GM19463 (cell line): Measurements from ENCODE around the gene DLGAP4.
A peak's percentile ranks its signal among the peaks of the same experiment; 100 is the strongest.

Experiments used
- ATAC-seq: cut with Tn5 transposase; IDR thresholded peaks from one replicate; pipeline ENCODE4 v1.9.1; 2021; ENCODE audit warnings: mild to moderate bottlenecking, moderate library complexity; ENCODE audit not compliant: unreplicated experiment

Gene DLGAP4

DNA sequence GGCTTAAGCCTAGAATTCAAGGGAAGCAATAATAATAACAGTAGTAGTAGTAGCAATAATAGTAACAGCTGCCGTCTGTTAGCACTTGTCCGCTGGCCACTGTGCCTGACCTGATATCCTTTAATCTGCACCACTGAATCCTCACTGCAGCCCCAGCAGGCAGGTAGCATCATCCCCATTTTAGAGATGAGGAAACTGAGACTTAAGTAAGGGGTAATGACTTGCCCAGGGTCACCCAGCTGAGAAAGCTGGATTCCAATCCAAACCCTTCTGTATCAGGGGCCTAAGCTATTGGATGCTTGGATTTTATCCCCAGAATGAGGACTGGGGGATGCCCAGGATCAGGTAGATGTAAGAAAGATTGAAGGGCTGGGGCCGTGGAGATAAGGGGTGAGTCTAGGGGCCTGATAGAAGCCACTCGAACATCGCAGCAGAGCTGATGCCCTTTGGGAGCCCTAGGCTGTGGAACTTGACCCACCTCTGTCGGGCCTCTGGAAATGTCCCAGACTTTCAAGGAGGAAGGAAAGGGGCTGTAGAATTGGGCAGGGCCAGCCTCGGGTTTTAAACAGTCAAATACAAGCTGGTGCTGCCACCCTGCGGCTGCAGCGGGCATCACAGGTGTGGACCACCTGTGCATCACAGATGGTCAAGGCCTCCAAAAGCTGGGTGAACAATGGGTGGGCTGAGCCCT lies 133.0 kb downstream of the DLGAP4 start:
- ATAC-seq = no peak

DNA sequence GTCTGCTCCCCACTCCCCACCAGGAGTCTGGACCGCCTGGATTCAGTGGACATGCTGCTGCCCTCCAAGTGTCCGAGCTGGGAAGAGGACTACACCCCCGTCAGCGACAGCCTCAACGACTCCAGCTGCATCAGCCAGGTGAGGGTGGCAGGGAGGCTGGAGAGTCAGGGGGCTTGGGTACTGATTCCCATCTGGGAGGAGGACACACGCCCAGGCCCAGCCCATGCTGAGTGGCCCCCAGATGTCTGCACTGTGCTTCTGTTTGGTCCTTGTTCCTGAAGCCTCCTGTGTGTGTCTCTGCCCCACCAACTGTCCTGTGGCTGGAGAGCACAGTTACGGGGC lies 133.6 kb downstream of the DLGAP4 start:
- ATAC-seq = no peak

DNA sequence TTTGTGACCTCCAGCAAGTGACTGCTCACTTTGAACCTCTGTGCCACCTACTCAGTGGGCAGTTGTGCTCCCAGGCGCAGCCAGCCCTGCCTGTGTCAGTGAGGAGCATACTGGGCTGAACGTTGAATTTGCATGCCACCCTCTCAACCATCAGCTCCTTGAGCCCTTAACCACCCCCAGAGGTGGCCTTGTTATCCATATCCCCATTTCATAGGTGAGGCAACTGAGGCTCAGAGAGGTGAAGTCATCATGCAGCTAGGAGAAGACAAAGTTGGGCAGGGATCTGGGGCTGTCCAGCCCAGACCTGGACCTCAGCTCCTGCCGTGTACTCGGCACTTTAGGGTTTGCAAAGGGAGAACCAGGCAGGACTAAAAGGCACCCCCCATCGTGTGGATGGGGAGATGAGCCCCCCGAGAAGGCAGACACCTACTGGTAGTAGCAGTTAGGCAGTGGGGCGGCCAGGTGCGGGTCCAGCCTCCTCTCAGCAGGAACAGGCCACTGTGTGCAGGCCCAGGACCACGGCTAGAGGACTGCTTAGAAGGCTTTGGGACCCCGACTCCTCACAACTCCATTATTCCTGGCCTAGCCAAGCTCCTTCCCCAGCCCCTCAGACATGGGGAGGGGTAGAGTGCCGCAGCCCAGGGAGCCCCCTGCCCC lies 134.4 kb downstream of the DLGAP4 start:
- ATAC-seq = no peak

DNA sequence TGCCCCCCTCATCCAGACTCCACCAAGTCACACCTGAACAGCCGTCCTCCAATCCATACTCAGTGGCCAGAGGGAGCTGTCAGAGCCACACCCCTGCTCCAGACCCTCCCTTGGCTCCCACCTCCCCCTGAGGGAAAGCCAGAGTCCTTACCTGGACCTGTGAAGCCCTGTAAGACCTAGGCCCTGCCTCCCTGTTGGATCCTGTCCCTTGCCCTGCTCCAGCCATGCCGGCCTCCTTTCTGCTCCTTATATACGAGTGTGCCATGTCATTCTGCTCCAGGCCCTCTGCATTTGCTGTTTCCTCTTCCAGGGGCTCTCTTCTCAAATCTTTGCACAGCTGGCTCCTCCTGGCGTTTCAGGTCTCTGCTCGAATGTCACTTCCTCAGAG lies 134.9 kb downstream of the DLGAP4 start:
- no peak for ATAC-seq

DNA sequence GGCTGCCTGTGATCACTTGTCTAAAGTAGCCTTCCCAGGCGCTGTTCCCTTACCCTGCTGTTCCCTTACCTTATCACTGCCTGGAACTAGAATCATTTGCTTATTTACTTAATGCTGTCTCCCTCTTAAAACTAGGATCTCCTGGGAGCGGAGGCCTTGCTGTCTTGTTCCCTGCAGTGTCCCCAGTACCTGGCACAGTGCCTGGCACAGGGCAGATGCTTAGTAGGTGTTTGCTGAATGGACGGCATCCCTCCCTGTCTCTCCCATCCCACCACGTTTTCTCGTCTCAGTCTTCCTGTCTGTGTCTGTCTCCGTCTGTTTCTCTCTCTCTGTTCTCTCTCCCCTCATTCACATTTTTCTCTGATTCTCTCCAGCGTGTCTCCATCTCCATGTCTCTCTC lies 135.3 kb downstream of the DLGAP4 start:
- no peak for ATAC-seq

DNA sequence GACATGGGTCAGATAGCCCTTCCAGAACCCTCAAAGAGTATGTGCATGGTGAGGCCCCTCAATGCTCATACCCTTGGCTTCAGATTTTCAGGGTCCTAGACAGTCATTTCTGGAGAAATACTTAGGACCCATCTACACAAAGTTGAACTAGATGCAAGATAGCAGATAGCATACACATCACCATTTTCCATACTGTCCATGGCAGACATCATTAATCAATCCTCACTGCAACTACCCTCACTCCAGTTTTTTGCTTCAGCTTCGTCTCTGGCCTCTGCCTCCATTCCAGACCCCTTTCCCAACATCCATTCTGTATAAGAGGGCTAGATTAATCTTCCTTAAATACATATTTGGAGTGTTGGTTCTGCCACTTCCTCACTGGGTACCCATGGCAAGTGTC lies 139.7 kb downstream of the DLGAP4 start:
- no peak for ATAC-seq

DNA sequence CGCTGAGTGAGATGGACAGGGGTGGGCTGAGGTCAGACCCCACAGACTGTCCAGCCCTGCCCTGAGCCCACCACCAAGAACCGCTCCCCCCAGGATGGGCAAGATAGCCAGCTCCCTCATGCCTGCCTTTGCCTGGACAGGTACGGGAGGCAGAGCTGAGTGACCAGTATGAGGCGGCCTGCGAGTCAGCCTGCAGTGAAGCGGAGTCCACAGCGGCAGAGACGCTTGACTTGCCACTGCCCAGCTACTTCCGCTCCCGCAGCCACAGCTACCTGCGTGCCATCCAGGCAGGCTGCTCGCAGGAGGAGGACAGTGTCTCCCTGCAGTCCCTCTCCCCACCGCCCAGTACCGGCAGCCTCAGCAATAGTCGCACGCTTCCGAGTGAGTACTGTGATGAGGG lies 140.4 kb downstream of the DLGAP4 start:
- no peak for ATAC-seq

DNA sequence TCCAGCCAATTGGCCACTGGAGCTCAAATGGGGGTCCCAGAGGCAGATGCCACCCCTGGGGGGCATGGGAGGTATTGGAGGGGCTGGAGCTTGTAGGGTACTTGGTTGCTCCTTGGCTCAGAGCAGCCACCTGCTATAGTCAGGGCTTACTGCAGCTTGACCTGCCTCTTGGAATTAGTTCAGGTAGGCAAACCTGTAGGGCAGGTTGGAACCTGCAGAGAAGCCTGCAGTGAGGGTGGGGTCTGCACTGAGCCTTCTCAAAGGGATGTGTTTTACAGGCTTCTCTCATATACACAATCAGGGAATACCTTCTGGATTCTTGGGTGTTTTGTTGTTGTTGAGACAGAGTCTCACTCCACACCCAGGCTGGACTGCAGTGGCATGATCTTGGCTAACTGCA lies 141.0 kb downstream of the DLGAP4 start:
- ATAC-seq = no peak

DNA sequence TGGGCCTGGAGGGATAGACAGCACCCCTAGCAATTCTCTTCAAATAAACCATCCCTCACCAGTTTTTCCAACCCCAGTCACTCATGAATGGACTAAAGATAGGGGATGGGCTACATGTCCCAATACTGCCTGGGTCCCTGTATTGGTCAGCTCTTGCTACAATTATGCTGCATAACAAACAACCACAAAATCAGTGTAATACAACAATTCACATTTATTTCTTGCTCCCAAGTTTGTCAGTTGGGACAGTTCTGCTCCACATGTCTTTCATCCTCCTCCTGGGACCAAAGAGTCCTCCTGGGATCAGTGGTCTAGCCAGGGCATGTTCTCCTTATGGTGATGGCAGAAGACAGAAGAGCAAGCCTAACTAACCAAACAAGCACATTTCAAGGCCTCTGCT lies 143.5 kb downstream of the DLGAP4 start:
- no peak for ATAC-seq

DNA sequence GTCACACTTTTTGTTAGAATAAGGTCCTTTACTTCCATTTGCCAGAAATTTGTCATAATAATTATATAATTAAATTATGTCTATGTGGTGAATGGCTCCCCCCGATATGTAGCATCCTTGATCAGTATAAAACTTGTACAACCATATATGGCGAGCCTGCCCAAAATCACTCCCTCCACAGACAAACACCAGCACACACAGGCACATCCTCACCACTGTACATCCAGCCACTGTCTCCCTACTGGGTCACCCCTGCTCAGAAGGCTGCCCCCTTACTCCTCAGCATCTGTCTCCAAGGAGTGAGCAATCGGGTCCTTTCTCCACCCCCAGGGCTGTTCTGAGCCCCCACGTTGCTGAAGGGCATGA lies 148.2 kb downstream of the DLGAP4 start:
- ATAC-seq = no peak

DNA sequence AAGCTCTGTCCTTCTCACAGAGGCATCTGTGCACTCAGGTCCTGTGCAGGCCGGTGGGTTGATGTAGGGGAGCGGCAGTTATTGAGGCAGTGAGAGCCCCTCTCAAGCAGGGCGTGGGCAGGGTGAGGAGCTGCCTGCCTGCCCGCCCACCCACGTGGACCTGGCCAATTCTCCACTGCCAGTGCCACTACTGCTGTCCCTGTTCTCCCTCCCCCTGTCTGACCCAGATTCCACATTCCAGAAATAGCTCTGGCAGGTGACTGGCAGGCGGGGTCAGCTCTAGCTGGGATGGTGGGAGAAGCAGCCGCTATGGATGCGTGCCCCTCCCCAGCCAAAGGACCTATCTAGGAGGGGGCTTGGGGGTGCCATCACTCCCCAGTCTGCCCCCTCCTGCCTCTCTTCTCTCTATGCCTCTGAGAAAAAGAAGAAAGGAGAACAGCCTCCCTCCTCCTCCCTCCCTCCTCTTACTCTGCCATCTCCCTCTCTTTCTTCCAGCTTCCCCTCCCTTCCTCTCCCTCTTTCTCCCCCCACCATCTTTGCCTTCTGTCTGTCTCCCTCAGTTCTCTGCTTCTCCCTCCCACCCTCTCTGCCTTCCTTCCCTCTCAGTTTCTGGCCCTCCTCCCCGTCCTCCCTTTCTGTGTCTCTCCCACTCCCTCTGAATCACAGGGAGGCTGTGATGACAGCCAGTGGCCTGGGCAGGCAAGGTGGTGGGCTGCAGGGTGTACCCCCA lies 148.7 kb downstream of the DLGAP4 start:
- ATAC-seq = no peak

DNA sequence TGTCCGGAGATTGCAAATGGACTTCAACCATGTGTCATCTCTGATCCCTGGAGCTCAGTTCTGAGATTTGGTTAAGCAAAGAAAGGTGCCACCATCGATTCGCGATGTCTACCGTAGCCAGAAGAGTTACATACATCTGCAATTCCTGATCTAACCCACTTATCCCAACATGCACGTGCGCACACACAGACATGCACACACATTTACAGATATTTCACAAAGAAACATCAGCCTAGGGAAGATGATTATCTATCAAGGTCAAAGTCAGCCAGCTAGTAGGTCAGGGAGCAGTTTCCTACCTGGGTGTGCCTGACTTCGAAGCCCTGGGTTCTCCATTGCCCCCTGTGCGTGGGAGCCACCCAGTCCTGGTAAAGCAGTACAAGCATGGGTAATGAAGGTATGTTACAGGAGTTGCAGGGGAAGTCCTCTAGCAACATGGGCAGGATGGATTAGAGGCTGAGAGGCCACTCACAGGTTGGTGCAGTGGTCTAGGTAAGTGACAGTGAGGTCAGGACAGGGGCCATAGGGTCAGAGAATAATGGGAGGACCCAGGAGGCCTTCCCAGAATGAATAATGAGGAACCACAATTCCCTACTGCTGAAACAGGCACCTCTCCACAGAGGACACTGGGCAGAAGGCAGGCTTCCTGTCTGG lies 150.0 kb downstream of the DLGAP4 start:
- ATAC-seq = no peak

DNA sequence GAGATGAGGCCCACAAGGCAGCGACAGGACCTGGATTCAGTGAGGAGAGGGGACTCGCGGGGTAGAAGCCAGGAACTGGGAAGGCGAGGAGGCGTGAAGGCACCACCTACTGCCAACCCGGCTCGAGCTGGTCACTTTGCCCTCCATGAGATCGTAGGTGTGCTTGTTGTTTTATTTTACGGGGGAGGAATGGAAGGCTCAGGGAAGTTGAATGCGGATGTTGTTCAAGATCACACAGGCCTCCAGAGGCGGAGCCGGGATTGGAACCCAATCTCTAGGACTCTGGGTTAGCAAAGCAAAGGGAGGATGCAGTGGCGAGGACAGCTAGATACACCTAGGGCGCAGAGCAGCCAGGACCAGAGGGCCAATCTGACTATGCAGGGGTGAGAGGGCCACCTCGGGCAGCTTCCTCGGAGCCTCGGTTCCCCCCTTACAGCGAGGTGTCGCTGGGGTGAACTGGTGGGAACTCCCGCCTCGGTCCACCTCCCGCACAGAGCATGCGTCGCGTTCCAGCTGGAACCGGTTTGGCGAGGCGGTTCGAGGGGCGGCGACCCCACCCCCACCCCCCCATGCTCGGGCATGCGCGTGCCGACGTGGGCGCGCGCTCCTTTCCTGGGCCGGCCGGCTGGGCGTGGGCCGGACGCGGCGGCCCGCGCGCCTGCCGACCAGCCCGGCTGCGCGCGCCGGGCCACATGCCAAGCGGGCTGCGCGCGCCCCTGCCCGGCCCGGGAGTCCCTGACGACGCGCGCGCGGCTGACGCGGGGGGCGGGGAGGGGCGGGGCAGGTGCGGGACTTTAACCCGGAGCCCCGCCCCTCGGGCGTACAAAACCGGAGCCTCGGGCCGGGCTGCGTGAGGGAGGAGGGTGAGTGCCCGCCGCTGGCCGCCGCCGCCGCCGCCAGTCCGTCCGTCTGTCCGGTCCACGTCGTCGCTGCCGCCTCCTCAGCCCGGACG lies 154.8 kb downstream of the DLGAP4 start:
- ATAC-seq = peak; percentile 73

DNA sequence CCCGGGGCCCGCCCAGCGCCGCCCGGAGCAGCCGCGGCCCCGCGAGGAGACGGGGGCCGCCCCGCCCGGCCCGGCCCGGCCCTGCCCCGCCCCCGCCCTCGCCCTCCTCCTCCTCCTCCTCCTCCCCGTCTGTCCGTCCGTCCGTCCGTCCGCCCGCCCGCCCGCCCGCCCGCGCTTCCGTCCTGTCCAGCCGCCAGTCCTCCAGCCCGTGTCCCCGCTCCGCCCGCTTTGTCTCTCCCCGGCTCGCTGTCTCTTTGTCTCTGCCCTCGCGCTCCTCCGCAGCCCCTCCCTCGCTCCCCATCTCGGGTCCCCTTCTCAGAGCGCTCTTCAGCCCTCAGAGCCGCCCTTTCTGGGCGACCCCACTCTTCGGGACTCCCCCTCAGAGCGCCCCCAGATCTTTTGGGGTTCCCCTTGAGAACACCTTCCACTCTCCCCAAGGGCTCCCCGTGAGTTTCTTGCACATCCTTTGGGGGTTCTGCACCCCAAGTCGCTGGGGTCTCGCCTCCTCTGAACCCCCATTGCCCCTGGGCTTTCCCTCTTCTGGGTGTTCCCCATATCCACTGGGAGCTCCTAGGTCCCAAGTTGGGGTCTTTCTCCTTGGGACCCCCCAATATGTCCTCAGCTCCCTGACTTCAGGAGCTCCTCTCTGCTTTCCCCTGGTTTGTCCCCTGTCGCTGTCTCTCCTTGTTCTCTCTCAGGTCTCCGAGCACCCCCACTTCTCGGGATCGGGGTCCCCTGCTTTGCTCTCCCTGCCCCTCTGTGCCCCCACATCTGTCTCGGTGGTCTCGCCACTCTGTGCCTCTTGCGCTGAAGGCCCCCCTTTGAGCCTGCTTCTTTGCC lies 155.7 kb downstream of the DLGAP4 start:
- peak; percentile 28 for ATAC-seq

DNA sequence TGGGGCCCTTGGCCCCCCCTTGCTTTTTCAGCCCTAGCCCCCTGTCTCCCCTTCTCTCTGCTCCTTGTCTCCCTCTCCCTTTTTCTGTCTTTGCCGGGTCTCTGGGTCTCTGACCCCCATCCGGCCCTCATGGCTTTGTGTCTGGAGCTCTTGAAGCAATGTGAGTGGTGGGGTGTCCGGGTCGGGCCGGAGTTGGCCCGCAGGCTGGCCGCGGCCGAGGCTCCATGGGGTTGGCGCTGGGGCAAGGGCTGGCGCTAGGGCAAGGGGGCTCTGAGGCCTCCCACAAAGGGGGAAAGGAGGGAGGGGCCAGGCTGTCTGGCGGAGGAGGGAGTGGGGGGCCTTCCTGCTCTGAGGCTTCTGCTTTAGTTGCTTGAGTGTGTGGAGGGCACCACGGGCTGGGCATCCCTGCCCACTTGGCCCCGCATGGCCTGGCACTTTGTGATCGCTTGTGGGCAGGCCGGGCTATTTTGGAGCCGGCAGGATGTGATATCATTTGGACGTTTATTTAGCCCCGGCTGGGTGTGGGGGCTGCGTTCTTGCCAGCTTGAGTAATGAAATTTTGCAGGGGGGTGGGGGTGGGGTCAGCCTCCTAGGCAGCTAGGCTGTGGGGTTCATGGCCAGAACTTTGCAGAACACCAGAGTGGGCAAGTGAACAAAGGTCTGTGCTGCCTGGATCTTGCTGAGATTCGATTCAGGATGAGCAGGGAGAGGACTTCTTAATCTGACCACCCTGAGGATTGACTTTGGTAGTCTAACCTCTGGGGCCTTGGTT lies 156.5 kb downstream of the DLGAP4 start:
- no peak for ATAC-seq

DNA sequence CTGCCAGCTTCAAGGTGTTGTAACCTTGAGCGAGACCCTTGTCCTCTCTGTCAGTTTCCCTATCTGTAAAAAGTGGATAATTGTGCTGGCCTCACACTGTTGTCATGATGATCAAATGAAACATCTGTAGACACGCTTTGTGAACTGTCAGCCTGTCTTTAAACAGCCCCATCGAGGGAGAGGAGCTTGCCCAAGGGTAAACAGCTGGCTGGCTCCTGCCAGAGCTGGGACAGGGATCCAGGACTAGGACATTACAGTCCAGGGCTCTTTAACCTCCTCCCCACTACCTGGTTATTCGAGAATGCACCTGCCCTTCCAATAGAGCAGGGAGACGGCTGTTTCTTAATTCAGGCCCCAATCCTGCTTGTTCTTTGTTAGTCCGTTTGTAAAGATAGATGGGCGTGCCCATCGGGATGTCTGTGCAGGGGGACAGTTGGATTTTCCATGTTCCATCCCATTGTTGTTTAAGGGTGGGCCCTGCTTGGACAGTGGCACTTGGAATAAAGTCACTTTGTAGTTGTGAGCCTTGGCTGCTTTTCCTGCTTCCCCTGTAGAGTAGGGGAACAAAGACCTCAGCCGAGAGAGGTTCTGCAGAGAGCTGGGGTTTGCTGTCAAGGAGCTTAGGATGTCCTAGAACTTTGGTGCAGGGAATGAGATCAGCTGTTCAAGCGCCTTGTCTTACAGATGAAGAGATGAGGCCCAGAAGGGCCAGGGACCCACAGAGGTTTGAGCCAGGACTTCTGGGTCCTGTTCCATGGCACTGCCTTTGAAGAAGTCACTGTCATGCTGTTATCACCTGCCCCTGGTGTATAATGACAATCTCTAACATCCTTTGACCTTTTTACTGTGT lies 157.3 kb downstream of the DLGAP4 start:
- no peak for ATAC-seq

DNA sequence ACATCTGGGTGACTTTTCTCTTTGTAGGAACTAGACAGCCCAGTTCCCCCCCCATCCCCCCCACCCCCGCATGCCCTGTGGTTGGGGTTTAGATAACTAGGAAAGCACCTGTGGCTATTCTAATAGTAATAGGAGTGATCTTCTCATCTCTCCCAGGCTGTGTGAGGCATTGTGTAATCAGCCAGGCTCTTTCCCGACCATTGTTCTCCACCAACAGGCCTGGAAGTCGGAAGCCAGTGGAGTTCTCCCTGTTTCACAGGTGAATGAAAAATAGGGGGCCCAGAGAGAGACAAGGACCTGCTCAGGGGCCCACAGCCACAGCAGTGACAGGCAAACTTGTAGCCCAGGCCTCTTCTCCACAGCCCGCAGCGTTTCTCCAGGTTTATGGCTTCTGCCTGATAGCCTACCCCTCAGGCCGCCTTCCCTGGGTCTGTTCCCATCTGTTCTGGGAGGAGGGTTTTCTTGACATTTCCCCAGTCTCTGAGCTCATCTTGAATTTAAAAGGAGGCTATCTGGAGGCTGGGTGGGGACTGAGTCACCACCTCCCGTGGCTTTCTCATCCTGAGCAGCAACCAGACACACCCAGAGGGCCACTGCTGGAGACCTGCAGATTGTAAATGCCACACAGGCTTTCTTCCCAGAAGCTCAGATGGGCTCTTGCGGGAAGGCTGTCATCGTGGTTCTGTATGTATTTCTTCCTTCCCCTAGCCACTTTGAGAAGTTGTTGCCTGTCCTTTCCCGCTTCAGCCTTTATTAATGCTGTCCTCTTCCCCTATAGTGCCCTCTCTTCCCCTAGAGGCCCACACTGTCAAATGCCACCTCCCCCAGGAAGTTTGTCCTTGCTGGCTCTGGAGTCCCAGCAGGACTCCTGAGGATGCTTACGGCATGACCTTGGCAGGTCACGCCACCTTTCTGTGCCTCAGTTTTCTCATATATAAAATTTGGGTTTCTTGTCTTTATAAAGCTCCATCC lies 159.3 kb downstream of the DLGAP4 start:
- no peak for ATAC-seq
